Fibroblast of peridontal ligament (primary cell): Measurements from ENCODE around the gene PRCP.
A peak's percentile ranks its signal among the peaks of the same experiment; 100 is the strongest.

ENCODE experiments used
- DNase-seq: peaks from one replicate; pipeline ENCODE4 v3.0.0-alpha.2; 2010; ENCODE audit errors: extremely low read depth

The PRCP gene

DNA sequence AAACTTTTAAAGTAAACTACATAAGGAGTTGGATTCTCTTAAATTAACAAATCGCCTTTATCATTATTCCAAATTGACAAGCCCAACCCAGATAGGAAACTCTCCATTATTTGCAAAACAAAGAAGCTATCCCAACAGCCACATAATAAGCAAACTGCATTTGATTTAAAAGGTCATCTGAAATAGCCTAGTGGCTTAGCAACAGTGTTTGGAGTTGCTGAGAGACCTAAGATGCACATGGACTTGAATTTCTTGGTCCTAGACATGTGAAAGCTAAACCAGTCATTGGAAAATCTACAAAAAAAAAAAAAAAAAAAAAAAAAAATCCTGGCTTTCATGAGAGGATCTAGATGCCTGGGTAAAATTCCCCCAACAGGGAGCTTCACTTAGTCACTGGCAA is 69.5 kb downstream of the PRCP start:
- no peak for DNase-seq

- DNase-seq = no peak
Measured at GRCh38 chr11:82829101-82829500, 71.1 kb downstream of the PRCP start.

GRCh38 chr11:82828472-82828871 is 71.8 kb downstream of the PRCP start:
- no peak for DNase-seq

- peak; percentile 7 for DNase-seq
Measured at GRCh38 chr11:82826526-82826925, 73.7 kb downstream of the PRCP start.

GRCh38 chr11:82823647-82824619 is 76.3 kb downstream of the PRCP start:
- peak; percentile 11 for DNase-seq

GRCh38 chr11:82818409-82819043 is 81.7 kb downstream of the PRCP start:
- DNase-seq = no peak

- no peak for DNase-seq
Measured at GRCh38 chr11:82815406-82815805, 84.8 kb downstream of the PRCP start.

DNA sequence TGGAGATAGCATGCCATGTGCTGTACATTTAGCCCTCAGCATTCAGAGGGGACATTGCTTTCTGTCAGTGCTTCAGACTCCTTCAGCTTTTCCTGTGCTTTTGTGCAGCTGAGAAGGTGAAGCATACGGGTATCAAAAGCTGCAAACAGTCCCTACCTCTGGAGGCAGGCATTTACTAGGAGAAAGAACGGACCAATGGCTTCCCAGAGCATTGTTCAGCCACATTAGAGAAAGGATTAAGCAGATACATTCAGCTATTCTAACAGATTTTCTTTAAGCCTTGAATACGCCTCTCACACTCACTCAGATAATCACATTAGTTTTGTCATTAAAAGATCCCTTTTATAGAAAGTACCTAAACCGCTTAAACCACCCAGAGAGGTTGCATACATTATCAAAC is 85.9 kb downstream of the PRCP start:
- no peak for DNase-seq

GRCh38 chr11:82811369-82811768 is 88.9 kb downstream of the PRCP start:
- no peak for DNase-seq

- DNase-seq = no peak
Measured at GRCh38 chr11:82810738-82811137, 89.5 kb downstream of the PRCP start.

- no peak for DNase-seq
Measured at GRCh38 chr11:82810326-82810725, 89.9 kb downstream of the PRCP start.

DNA sequence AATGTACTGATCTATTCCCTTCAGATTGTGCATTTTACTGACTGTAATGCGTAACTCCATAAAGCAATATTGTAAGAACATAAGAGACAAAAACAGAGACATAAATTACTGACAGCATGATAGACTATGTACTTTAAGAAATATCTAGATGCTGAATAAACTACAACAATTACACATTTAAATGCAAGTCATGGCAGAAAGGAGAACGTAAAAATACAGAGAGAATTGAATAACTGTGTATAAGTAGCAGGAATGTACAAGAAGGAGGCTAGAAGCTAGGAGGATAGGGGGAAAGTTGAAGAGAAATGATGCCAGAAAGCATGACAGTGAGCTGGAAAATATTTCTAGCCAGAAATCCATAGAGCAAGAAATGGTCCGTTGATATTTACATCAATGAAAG is 92.6 kb downstream of the PRCP start:
- no peak for DNase-seq

- no peak for DNase-seq
Measured at GRCh38 chr11:82802710-82803109, 97.5 kb downstream of the PRCP start.

DNA sequence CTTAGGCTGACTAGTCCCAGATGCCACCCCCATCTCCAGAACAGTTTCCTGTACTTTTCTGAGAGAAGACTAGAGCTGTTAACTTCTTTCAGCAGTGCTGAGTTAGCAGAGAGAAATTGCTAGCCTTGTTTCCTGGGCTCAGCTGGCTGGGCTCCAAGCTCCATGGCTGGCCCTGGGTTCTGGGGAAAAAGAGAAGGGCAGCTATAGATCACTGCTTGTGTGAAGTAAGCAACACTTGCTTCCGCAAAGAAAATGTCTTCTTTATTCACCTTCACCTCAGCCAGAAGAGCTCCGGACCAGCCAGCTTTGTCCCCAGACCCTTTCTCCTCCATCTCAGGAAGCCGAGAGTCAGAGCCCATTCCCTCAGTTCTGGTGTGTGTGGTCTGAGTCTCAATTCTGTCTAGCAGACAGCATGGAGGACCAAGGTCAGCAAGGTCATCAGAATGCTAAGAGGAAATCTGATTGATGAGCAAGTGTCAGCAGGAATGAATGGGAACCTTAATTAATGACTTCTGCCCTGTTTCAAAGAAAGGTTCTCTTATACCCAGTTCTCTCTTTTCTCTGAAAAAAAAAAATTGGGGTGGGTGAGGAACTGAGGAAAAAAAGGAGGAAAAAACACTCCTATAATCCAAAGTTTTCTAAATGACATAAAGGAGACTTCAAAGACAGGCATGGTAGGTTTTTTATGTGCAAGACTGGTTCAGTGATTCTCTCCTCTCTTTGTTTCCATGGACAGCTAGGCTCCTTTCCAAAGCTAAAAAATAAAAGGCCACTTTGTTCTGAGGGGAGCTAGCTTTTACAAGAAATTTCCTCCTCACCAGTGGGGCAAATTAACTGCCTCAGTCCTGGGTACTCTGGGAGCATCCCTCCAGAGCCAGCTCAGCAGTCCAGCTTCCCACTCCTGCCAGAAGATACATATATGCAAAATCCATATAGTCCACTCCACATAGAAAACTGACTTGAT is 103.0 kb downstream of the PRCP start:
- DNase-seq = no peak

GRCh38 chr11:82794490-82794889 is 105.7 kb downstream of the PRCP start:
- no peak for DNase-seq

- no peak for DNase-seq
Measured at GRCh38 chr11:82792822-82793569, 107.2 kb downstream of the PRCP start.

GRCh38 chr11:82792319-82792718 is 107.9 kb downstream of the PRCP start:
- no peak for DNase-seq

- no peak for DNase-seq
Measured at GRCh38 chr11:82791779-82792178, 108.5 kb downstream of the PRCP start.

DNA sequence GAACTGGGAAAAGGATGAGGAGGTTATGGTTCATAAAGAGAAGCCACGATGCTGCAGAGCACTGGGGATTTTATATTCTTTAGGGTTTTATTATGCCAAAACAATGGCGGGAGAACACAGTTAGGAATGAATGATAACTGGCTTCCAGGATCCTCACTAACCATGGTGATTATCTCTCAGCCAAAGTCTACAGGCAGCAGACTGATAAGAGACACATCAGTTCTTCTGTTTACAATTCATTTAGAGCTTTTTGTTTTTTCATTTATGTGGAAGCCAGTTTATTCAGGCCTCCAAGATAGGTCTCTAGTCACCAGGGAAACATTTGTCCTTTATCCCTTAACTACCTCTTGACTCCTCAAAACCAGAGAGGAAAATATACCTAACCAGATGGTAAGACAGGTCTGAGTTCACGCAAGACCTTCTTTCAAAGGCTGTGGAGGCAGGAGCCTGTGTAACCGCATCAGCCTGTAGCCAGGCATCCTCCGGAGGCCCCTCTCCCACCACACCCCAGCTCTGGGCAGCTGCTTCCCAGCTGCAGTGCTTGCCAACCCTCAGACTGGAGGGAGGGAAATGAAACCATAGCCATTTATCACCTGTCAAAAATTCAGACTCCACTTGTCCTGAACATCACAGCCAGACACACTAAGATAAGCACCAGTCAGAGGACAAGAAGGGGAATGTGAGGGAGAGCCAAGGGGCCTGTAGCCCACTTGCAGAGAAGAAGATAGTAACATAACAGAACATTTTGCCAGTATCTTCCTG is 109.3 kb downstream of the PRCP start:
- DNase-seq = no peak

- no peak for DNase-seq
Measured at GRCh38 chr11:82787981-82788380, 112.2 kb downstream of the PRCP start.
